ENCODE data around the gene CYP17A1. TPM values are rescaled to one million over a fixed set of nuclear protein-coding genes. Genes with fewer than 3 reads are reported as not detected.
"Not testable (repeated sequence)": the region's sequence is repeated elsewhere in the genome, so short reads cannot be mapped to it uniquely, and the experiment has no call there.

Gene CYP17A1
- polyA plus RNA-seq: 1 to 10 TPM in 1 of 3 donors, under 1 TPM in 2; 0.34 to 2.4 (median 0.46) TPM

- H3K27ac ChIP-seq (ENCODE audit: low read depth, low read length): no peak within 1 kb of the TSS
- 27 to 60% (median 59%) methylated on average over 5 of the region's 5 CpGs for WGBS, 3 donors
These were observed at the start of gene CYP17A1 for GRCh38 chr10:102837230-102837721. Gene CYP17A1 (minus strand): TSS chr10:102837413. CDS start chr10:102837361, 52 bp downstream.

- WGBS, 3 donors: 80 to 94% (median 86%) methylated on average over 2 of the region's 2 CpGs
- H3K27ac ChIP-seq (ENCODE audit: low read depth, low read length): no peak overlapping the region
These were observed 43.0 kb upstream of the CYP17A1 start for GRCh38 chr10:102880256-102880655.

- no peak overlapping the region for H3K27ac ChIP-seq (ENCODE audit: low read depth, low read length)
- WGBS, 3 donors: 81% methylated on average over 4 of the region's 4 CpGs
These were observed 41.4 kb upstream of the CYP17A1 start for GRCh38 chr10:102878629-102879028.

GRCh38 chr10:102876747-102877153, 39.5 kb upstream of the CYP17A1 start:
- 26 to 86% (median 86%) methylated on average over 2 of the region's 2 CpGs for WGBS, 3 donors
- no peak overlapping the region for H3K27ac ChIP-seq (ENCODE audit: low read depth, low read length)

GRCh38 chr10:102872163-102872562, 35.0 kb upstream of the CYP17A1 start:
- H3K27ac ChIP-seq (ENCODE audit: low read depth, low read length): no peak overlapping the region
- WGBS, 3 donors: 82 to 89% (median 82%) methylated on average over 4 of the region's 4 CpGs

GRCh38 chr10:102870221-102870620, 33.0 kb upstream of the CYP17A1 start:
- 86 to 87% (median 87%) methylated on average over 10 of the region's 10 CpGs for WGBS, 3 donors
- no peak overlapping the region for H3K27ac ChIP-seq (ENCODE audit: low read depth, low read length)

- 6 to 8% (median 7%) methylated on average over 43 to 63 of the region's 63 CpGs for WGBS, 3 donors
- no peak within 1 kb of the TSS for H3K27ac ChIP-seq (ENCODE audit: low read depth, low read length)
These were observed 32.3 kb upstream of the CYP17A1 start, which contains the start of gene AS3MT for GRCh38 chr10:102869258-102870198. Gene AS3MT (plus strand): TSS chr10:102869470. CDS start chr10:102869593, 123 bp downstream.

GRCh38 chr10:102868911-102869257, 31.7 kb upstream of the CYP17A1 start:
- 30 to 43% (median 37%) methylated on average over 5 of the region's 5 CpGs for WGBS, 3 donors
- H3K27ac ChIP-seq (ENCODE audit: low read depth, low read length): no peak overlapping the region

GRCh38 chr10:102865620-102866019, 28.4 kb upstream of the CYP17A1 start:
- 95 to 97% (median 95%) methylated on average over 3 of the region's 3 CpGs for WGBS, 3 donors
- H3K27ac ChIP-seq (ENCODE audit: low read depth, low read length): no peak overlapping the region

- no peak overlapping the region for H3K27ac ChIP-seq (ENCODE audit: low read depth, low read length)
- 27 to 65% (median 64%) methylated on average over 2 of the region's 2 CpGs for WGBS, 3 donors
These were observed 26.4 kb upstream of the CYP17A1 start for GRCh38 chr10:102863660-102864059.

- WGBS, 3 donors: 24 to 77% (median 73%) methylated on average over 2 of the region's 2 CpGs
- H3K27ac ChIP-seq (ENCODE audit: low read depth, low read length): no peak overlapping the region
These were observed 22.7 kb upstream of the CYP17A1 start for GRCh38 chr10:102859911-102860310.

- H3K27ac ChIP-seq (ENCODE audit: low read depth, low read length): no peak overlapping the region
- WGBS, 3 donors: 79 to 87% (median 83%) methylated on average over 3 of the region's 3 CpGs
These were observed 19.7 kb upstream of the CYP17A1 start for GRCh38 chr10:102856758-102857424.

GRCh38 chr10:102855731-102856436, 18.7 kb upstream of the CYP17A1 start:
- not testable (repeated sequence) for H3K27ac ChIP-seq (ENCODE audit: low read depth, low read length)
- WGBS, 3 donors: 74 to 76% (median 74%) methylated on average over 10 to 11 of the region's 11 CpGs

GRCh38 chr10:102853237-102853636, 16.0 kb upstream of the CYP17A1 start:
- 84 to 97% (median 97%) methylated on average over 7 of the region's 7 CpGs for WGBS, 3 donors
- not testable (repeated sequence) for H3K27ac ChIP-seq (ENCODE audit: low read depth, low read length)

- WGBS, 3 donors: 74 to 80% (median 77%) methylated on average over 9 of the region's 9 CpGs
These were observed 12.9 kb upstream of the CYP17A1 start for GRCh38 chr10:102850025-102850518.

GRCh38 chr10:102845352-102845902, 8.2 kb upstream of the CYP17A1 start:
- 76 to 86% (median 81%) methylated on average over 9 of the region's 9 CpGs for WGBS, 3 donors
- H3K27ac ChIP-seq (ENCODE audit: low read depth, low read length): no peak overlapping the region

More at GRCh38 chr10:102850025-102850518, 12.9 kb upstream of the CYP17A1 start:
- no peak overlapping the region for H3K27ac ChIP-seq (ENCODE audit: low read depth, low read length)

- 85 to 89% (median 86%) methylated on average over 6 of the region's 6 CpGs for WGBS, 3 donors
- not testable (repeated sequence) for H3K27ac ChIP-seq (ENCODE audit: low read depth, low read length)
These were observed 7.1 kb upstream of the CYP17A1 start for GRCh38 chr10:102844190-102844776.

GRCh38 chr10:102843139-102843538, 5.9 kb upstream of the CYP17A1 start:
- H3K27ac ChIP-seq (ENCODE audit: low read depth, low read length): not testable (repeated sequence)
- WGBS, 3 donors: 48 to 71% (median 68%) methylated on average over 8 of the region's 8 CpGs

All from adipose tissue (tissue), 3 donors.